Measurements from ENCODE around the gene MYT1. TPM values are rescaled to one million over a fixed set of nuclear protein-coding genes. Genes with fewer than 3 reads are reported as not detected.
A peak's percentile ranks its signal among the peaks of the same experiment; 100 is the strongest.

MYT1 gene
- total RNA-seq, 1 experiment from 2014 or later: 2.0 TPM

GRCh38 chr20:64225828-64226598 lies 61.8 kb downstream of the MYT1 start:
- Mint-ChIP-seq H3K9me3 (no peaks in the 10 kb centered on the region), H3K4me1 (peaks cover 25% of the 10 kb centered on the region), H3K27me3 (ENCODE audit: low read depth) (no peaks in the 10 kb centered on the region), H3K36me3 (no peaks in the 10 kb centered on the region), H3K27ac (peak overlapping the region; percentile 79), H3K4me3 (no peak overlapping the region)
- TF ChIP-seq HMGA2 (CRISPR knock-in tag; IDR thresholded peaks at IDR 0.05) (no peak), FOXJ3 (CRISPR knock-in tag; IDR thresholded peaks at IDR 0.05; ENCODE audit: borderline replicate concordance) (no peak), CTCF (IDR thresholded peaks at IDR 0.05) (no peak), JAZF1 (CRISPR knock-in tag; IDR thresholded peaks at IDR 0.05) (no peak), GTF2I (CRISPR knock-in tag; conservative IDR thresholded peaks at IDR 0.05) (no peak), RORB (CRISPR knock-in tag; IDR thresholded peaks at IDR 0.05) (no peak), CDX4 (CRISPR knock-in tag; IDR thresholded peaks at IDR 0.05; ENCODE audit: borderline replicate concordance) (no peak), ZMAT4 (CRISPR knock-in tag; IDR thresholded peaks at IDR 0.05) (no peak), ZNF423 (CRISPR knock-in tag; IDR thresholded peaks at IDR 0.05) (no peak), MYBL2 (CRISPR knock-in tag; IDR thresholded peaks at IDR 0.05) (no peak), USF1 (CRISPR knock-in tag; IDR thresholded peaks at IDR 0.05) (no peak), NFE2L1 (CRISPR knock-in tag; IDR thresholded peaks at IDR 0.05) (no peak), MAX (CRISPR knock-in tag; IDR thresholded peaks at IDR 0.05) (no peak)
- ATAC-seq: no peak
- CTCF ChIA-PET: interaction anchor here (3.6 kb wide), 1 partner anchor 14 kb away, joined by 29 read pairs; no protein-coding TSS in a partner anchor
- DNase-seq (ENCODE audit: low spot score): no peak
- POLR2A ChIA-PET: no interaction called here

GRCh38 chr20:64226686-64227580 lies 62.7 kb downstream of the MYT1 start:
- Mint-ChIP-seq H3K4me3 (no peak overlapping the region), H3K27ac (no peak overlapping the region), H3K4me1 (peaks cover 25% of the 10 kb centered on the region), H3K27me3 (ENCODE audit: low read depth) (no peaks in the 10 kb centered on the region), H3K36me3 (no peaks in the 10 kb centered on the region), H3K9me3 (no peaks in the 10 kb centered on the region)
- DNase-seq (ENCODE audit: low spot score) (no peak), ATAC-seq (no peak)
- POLR2A ChIA-PET: no interaction called here
- CTCF ChIA-PET: no interaction called here
- TF ChIP-seq USF1 (CRISPR knock-in tag; IDR thresholded peaks at IDR 0.05) (no peak), NR3C1 (CRISPR knock-in tag; conservative IDR thresholded peaks at IDR 0.05; ENCODE audit: low read depth) (no peak), AFF4 (CRISPR knock-in tag; IDR thresholded peaks at IDR 0.05; ENCODE audit: borderline replicate concordance) (no peak), ZNF416 (CRISPR knock-in tag; IDR thresholded peaks at IDR 0.05) (no peak), CTCF (IDR thresholded peaks at IDR 0.05) (no peak), ATF2 (CRISPR knock-in tag; IDR thresholded peaks at IDR 0.05; ENCODE audit: borderline replicate concordance, low read depth) (no peak), TP53 (CRISPR knock-in tag; IDR thresholded peaks at IDR 0.05) (no peak), JAZF1 (CRISPR knock-in tag; IDR thresholded peaks at IDR 0.05) (no peak), NR2C2 (CRISPR knock-in tag; IDR thresholded peaks at IDR 0.05) (no peak), FOXK1 (CRISPR knock-in tag; IDR thresholded peaks at IDR 0.05) (no peak)
